HG03575 (cell line): ENCODE data around the gene SUGCT.

Experiments used
- ATAC-seq: cut with Tn5 transposase; IDR thresholded peaks from one replicate; pipeline ENCODE4 v1.9.1; 2021; ENCODE audit not compliant: unreplicated experiment, insufficient number of reproducible peaks, low FRiP score; ENCODE audit errors: extremely low read depth

The SUGCT gene

DNA sequence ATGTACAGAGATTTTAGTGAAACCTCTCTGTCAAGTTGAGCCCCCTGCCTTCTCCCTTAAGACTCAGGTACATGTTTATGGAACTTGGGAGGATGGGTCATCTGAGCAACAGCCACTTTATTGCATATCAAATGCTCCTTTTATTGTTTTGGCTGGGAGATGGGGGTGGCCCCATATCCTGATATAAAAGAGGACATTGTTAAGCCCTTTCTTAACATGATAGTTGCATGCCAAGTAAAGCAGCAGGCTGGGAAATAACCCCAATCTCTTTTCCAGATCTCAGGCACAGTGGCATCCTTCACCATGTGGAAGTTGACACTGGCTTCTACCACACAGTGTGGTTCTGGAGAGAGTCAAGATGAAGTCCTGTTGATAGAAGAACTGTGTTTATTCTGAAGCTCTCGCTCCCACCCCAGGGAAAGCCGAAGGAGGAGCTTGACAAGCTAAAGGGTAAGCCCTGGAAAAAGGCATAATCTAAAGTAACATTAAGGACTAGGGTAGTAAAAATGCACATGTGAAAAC lies 746.7 kb downstream of the SUGCT start:
- no peak for ATAC-seq

DNA sequence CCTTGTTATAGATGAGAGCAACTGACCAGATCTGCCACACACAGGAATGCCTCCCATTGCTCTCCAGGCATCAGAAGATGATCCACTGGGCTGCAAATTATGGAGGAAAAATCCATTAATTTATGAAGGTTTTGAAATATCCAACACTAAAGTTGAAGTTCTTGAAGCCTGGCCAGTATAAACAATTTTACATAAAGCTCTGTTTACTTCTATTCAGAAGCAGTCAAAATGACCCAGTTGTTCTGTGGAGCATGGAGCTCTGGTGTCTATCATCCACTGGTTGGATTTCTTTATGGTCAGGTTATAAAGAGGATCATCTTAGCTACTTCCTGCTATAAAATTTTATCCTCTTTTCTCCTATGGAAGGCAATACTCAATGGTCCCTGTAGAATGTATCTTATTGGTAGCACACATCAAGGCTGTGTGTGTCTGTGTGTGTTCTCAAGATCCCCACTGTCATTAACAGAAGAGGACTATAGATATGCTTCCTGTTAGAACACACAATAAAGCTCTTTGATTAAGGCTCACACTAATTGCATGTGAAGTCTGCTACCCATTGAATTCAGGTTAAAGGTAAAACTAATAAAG lies 747.4 kb downstream of the SUGCT start:
- no peak for ATAC-seq

DNA sequence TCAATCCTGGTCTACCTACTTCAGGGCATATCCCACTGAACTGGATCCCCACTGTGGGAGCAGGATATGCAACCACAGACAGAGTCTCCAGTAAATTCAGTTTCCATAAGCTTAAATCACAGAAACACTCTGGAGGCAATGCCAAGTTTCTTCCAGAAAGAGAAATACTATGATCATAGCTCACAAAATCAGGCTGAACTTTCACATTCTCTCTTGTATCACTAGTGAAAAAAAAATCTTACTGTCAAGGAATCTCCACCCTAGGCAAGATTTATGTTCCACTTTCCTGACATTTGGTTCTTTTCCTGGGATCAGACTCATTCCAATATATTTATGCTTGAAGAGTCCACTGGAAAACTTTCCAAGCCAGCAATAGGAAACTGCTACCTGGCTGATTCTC lies 749.0 kb downstream of the SUGCT start:
- ATAC-seq = no peak

DNA sequence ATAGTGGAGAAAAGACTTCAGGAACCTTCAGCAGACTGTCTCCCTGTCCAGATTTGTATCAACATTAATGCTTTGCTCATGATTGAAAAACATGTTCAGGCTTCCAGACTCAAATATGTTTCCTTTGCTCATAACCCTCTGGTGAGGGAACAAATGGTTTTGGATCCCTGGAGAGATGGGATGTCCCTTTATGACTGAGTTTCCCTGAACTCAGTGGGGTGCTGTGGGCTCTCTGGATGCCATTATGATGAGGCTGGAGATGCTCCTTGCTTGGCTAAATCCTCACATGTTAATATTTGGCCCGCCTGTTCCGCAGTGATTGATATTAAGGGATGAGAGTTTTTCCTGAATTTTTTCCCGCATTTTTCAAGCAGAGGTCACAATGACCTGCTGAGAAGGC lies 749.4 kb downstream of the SUGCT start:
- ATAC-seq = no peak

DNA sequence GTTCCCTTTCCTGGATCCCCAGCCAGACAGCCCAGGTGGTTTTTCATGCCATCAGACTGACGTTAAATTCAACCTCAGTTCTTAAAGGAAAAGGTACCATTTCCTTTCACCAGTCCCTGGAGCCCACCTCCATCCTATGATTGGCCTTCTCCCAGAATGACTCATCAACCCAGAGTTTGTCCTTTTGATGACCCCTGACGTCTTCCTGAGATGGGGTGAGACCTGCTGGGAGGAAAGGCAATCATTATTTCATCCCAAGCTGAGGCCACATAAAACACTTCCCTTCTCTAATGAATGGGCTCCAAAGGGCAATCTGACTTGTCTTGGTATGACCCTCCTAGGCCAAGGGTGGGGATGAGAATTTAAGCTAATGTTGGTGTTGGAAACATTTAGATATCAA lies 750.7 kb downstream of the SUGCT start:
- no peak for ATAC-seq

DNA sequence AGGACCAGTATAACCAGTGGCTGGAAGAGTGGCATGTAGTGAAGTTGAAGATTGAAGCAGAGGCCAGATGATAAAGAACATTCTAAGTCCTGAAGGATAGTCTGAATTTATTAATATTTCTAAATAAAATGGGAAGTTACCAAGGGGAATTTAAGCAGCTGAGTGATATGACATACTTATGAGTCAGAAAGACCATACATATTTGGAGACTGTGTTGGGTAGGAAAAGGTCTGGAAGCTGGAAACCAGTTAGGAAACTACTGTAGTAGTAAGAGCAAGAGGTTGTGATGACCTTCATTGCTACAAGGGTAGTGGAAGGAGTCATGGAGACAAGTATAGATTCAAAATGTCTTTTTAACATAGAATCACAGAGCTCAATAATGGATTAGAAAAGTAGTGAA lies 752.3 kb downstream of the SUGCT start:
- ATAC-seq = no peak

DNA sequence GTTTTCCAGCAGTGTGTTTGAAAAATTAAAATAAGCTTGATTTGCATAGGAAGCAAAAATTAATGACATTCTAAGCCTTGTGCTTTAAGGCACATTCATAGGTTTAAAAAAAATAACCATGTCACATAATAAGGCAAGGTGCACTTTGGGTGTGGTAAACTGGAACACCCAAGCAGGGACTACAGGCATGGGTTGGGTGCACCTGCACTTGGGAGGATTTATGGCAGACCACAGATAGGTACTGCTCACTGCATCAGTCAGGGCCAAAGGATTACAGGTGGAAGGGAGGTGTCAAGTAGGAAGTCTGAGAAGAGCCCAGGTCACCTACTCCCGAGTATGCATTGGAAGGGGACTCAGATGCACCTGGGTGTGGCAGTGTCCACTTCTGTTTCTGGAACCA lies 753.7 kb downstream of the SUGCT start:
- ATAC-seq = no peak

DNA sequence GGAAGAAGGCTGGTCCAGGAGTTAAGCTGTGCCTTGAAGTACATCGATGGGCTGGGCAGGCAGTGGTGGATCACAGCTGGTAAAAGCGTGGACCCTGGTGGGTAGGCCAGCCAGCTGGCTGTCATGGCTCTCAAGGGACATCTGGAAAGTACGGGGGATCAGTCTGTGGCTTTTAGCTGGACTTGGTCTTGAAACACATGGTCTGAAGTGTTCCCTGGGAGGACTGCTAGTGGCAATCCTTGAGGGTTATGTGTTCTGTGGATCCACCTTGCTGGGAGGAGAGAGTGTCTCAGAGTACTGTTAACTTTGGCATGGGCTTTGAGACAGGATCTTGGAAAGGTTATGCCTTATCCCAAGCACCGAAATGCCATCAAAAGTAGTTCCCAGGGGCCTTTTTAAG lies 754.3 kb downstream of the SUGCT start:
- no peak for ATAC-seq

DNA sequence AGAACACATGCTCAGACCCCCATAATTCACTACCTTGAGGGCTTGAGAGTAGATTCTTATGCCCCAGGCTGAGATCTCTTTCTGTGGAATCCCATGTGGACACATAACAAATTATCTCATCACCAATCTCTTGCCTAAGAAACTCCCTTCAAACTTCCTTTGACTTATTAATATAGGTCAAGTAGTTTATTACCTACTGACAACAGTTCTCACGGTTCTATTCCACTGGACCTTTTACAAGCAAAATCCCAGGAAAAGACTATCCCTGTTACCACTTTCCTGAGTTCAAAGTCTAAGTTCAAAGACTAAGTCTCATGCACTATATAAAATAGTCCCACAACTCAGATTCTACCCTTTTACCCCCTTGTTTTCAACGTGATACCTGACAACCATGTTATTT lies 754.7 kb downstream of the SUGCT start:
- ATAC-seq = no peak

DNA sequence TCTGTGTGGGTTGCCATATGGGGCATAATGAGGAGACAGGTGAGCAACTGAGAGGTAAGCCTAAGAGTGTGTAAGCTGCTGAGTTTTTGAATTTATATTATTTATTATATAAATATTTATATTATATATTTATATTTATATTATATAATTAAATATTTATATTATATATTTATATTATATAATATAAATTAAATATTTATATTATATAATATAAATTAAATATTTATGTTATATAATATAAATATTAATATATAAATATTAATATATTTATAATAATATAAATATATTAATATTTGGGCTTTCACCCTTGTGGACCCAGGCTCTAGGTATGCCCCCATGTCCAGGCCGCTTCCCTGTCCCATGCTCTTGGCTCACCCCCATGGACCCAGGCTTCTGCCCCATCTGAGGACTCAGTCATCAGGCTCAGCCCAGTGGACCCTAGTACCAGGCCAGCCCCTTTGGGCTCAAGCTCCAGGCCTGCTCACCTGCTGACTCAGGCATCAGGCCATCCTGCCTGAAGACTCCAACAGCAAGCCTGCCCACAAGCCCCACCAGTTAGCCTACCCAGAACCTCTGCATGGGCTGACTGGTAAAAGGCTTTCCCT lies 755.4 kb downstream of the SUGCT start:
- ATAC-seq = no peak

DNA sequence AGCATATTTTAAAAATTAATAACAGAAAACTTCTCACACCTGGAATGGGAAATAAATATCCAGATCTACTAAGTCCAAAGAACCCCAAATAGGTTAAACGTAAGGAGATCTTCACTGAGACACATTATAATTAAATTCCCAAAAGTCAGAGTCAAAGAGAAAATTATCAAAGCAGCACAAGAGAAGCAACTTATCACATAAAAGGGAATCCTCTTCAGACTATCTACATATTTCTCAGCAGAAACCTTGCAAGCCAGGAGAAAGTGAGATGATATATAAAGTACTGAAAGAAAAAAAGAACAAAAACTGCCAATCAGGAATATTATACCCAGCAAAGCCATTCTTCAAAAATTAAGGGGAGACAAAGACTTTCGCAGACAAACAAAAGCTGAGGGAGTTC lies 756.4 kb downstream of the SUGCT start:
- no peak for ATAC-seq

DNA sequence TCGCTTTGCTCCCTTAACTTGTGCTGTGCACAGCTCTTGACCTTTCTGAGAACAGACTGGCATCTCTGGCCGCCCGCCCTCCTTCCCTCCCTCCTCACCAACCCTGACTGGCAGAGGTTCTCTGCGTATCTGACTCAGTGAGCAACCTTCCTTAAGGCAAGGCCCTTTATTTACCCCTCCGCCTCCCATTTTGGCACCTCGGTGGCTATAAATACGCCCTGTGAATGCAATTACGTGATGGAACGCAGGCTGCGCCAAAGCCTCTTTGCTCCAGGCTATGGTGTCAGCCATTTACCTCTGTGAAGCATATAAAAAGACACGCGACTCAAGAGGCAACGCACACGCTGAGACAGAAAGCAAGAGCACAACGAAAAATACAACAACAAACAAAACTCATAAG lies 764.3 kb downstream of the SUGCT start:
- ATAC-seq = no peak

DNA sequence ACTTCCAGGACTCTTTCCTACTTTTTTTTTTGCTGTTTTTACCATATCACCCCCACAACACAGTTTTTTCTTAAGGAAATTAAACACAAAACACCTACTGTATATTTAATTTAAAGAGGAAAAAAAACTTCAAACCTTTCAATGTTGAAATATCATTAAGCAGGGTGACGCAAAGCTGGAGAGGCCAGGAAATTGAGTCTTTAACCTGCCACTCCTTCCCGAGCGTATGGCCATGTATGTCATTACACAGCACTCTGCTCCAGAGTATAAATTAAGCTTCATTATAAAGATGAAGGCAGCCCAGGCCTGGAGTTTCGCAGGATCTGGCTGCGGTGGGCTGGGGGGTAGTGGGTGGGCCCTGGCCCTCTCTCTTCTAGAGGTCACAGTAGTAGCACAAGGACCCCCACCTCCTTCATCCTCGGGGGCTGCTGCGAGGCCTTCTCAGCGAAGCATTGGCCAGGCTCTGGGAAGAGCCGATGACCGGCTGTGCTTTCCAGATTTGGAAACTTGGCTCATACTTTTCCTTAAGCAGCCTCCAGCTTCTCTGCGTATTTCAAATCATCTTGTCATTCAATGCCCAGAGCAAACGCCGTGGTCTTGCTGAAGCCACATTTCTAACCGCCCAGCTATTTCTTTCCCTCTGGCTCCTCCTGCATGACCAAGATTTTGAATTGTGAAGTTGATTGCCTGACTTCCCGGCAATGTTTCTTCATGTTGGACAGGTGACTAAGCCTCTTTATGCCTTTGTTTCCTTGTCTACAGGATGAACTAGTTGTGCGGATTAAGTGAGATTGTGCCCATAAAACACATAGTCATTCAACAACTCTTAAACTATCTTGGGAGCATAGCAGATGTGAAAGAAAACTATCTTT lies 765.1 kb downstream of the SUGCT start:
- ATAC-seq = no peak

DNA sequence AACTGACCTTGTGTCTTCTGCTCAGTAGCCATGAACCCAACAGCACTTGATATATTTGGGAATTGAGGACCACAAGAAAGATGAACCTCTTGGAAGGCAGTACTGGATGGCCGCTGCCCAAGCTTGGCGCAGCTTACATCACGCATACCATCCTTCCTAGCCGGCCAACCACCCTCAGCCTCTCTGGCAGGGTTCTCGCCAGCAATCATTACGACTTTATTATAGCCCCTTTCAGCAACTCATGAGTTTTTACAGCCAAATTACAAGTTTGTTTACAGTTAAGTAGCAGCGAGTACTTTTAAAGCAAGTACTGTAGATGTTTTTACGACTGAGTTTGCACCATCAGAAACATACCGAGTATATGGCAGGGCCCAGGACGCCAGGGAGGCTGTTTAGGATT lies 769.1 kb downstream of the SUGCT start:
- ATAC-seq = no peak

DNA sequence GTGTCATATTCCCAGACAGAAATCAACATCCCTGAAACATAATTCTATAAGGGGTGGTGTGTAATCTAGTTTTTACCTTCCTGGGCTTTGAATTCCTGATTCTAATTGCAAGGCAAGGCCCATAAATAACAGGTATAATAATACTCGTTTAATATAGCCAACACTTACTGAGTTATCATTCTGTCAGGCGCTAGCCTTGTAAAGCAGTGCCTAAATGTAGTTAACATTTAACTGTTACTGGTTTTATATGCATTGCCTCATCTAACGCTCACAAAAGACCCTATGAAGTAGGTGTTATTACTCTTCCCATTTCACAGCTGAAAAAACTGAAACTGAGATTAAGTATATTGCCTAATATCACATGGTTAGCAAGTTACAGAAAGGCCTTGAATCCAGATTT lies 772.5 kb downstream of the SUGCT start:
- ATAC-seq = no peak

DNA sequence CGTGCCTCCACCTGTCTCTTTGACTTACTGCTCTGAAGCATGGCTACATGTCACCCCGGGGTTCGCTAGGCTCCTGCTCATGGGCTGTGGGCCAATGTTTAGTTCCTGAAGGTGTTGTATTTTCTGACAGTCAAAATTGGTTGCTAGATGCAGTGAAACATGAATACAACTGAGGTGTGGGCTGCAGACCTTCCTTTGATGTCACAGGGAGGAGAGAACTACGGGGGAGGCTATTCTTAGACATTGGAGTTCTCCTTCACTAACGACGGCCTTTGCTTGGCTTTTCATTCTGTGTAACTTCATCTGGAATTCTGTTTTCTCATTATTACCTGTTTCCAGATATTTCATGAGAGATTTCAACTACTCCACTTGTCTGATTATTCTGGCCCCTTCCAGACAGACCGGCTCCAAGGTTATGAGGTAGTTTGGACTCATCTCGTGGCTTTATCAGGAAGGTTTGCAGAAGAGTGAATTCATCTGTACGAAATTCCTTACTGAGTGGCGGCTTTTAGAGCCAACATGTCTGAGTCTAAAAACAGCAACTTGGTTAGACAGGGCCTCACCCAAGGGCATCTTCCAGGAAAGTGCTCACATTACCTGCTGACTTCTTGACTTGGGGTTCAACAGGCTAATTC lies 774.7 kb downstream of the SUGCT start:
- ATAC-seq = no peak
